OCI-M2 (cell line): ENCODE data around the gene PSMA7.

Experiments used
- DNase-seq: peaks from one replicate; lab custom pipeline; 2025; ENCODE audit not compliant: unreplicated experiment; lab: John Stamatoyannopoulos, UW

PSMA7 gene

DNA sequence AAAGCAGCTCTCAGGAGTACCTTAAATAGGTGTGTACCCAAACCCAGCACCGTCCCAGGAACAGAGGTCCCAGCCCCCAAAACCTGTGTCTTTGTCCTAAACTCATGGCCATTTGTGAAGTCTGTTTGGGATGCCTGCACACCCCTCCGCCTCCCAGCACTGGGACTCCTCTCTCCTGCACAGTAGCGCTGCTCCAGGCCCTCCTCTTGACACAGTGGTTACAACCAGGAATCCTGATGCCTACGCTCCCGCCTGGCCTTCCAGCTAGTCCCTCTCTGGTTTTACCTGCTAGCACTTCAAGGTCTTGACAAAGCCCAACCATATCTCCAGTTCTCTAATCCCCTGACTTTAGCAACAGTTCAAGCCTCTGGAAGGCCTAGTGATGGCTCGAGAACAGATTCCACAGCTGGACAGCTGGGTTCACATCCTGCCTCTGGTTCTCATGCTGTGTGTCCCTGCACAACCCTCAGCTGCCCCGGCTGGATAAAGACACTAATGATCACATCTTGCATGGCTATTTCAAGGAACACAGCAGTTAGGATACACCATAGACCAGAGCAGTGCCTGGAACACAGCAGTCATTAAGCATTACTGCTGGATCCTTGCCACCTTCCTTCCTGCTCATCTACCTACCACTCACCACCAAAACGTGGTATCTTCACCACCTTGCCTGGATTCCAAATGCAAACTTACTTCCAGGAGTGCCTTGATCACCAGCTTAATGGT is 5.6 kb downstream of the PSMA7 start:
- DNase-seq, result no peak

DNA sequence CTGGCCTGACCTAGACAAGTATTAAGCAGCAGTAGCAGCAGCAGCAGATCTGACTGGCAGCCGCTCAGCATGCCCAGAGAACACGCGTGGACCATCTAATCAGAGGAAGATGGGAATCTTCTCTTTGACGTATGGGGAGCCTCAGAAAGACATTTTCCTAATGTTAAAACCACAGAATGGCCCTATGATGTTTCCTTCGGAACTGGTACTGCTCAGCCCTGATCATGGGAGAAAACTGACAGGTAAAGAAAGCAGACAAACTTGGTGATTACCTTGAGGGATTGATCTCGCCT is 6.2 kb downstream of the PSMA7 start:
- DNase-seq, result no peak

DNA sequence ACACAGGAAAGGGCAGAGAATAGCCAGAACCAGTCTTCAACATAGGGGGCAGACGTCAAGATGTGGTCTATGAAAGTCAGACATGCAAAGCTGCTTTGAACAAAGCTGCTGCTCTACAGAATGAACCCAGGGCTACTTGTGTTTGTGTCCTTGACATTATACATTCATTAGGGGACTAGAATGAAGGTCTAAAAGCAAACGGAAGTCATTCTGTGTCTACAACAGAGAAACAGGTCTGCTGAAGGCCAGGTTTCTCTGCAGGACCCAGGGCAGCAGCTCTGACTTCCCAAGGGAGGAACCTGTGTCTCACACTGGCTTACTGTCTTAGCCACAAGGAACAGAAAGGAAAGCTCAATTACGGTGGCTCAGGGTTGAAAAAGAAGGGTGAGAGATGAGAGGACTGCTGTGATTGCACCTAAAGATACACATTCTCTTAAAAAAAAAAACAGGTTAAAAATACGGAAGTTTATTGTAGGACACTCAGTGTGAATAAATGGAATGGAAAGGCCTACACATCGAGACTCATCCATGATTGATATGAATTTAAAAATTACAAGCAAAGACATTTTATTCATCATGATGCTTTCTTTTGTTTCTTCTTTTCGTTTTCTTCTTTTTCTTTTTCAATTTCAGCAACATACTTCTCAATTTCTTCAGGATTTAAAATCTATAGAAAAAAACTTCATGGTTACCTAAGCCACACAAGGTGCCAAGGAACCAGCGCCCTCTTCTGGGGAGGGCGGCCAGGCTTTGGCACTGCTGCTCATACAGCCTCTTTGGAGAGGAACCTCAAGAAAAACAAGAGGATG is 6.7 kb downstream of the PSMA7 start:
- DNase-seq, result no peak

DNA sequence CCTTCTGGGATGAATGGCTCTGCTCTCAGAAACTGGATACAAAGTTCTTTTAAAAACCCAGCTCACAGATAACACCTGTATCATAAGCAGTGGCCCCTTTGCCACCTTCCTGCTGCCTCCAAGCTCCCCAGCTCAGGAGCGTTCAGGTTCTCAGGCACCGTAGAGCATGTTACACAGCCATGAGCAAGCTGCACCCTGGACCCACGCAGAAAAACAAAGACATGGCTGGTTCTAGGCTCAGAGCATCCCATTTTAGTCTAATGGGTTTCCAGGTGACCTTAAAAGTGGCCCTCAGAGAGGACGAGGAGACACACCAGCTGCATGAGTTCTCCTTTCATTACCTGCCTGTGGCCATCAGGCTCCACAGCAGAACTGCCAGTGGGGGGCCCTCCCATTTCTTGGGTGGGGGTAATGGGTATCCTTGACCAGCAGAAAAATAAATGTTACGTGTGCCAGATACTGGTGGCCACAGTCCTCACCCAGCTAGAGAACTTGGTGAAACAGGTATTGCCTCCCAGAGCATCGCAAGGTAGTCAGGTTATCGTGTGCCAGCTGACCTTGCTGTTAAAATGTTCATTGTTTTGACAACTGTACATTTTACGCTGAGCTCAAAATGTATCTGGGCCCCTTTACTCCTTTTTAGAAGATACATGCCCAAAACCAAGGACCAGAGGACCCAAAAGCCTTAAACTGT is 7.5 kb downstream of the PSMA7 start:
- no peak for DNase-seq

DNA sequence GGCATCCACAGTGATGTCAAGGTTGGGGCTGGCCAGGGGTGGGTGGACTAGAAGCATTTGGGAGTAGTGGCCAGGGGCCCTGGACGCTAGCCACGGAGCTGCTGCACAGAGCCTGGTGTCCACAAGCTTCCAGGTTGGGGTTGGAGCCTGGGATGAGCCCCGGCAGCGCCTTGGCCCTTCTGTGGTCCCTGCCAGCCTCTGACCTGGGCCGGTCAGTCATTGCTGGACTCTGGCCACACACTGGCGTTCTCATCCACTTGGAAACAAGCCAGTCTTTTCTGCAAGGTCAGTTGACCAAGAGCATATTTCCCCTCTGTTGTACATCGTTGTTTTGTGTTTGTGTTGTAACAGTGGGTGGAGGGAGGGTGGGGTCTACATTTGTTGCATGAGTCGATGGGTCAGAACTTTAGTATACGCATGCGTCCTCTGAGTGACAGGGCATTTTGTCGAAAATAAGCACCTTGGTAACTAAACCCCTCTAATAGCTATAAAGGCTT is 8.4 kb downstream of the PSMA7 start:
- no peak for DNase-seq

DNA sequence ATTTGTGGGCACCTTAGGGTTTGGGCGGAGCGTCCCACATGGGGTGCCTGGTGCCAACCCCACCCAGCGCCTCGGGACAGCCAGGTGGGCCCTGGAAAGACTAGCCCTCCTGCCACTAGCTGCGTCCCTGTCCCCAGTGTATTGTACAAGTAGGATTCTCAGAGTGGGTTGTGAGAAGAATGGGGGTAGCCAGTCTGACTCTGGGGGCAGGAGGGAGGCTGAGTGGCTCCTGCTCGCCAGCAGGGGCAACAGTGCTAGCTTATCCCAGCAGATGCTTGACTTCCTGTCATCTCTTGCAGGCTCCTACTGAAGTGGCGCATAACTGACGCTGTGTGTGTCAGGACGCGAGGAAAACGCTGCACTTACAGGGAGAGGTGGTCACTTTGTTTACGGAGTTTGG is 9.3 kb downstream of the PSMA7 start:
- no peak for DNase-seq

DNA sequence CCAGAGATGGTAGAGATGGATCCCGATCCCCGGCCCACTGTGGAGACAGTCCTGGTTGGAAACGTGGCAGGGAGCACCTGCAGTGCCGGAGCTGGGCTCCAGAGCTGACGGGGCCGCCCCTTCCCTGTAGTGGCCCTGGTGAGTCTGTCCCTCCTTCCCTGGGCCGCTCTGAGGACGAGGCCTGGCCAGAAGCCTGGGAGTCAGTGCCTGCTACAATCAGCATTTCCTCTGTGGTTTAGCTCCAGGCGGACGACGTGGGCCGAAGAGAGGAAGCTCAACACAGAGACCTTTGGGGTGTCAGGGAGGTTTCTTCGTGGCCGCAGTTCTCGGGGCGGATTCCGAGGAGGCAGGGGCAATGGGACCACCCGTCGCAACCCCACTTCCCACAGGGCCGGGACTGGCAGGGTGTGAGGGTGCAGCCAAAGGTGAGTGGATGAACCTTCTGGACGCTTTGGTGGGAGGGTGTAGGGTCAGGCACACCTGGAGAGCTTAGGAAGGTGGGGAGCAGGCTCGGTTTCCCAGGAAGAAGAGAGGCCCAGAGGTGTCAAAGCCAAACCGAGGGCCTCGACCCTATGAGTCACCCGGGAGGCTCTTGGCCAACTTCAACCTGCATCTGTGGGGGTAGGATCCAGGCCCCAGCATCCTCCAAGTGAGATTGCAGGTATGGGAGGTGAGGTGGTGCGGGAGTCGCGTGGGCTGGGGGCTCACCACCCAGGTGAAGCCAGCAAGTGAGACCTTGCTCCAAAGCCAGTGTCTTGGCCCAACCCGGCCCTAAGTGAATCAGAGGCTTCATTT is 9.9 kb downstream of the PSMA7 start:
- no peak for DNase-seq

GRCh38 chr20:62132421-62132820 is 10.8 kb downstream of the PSMA7 start:
- DNase-seq, result no peak

DNA sequence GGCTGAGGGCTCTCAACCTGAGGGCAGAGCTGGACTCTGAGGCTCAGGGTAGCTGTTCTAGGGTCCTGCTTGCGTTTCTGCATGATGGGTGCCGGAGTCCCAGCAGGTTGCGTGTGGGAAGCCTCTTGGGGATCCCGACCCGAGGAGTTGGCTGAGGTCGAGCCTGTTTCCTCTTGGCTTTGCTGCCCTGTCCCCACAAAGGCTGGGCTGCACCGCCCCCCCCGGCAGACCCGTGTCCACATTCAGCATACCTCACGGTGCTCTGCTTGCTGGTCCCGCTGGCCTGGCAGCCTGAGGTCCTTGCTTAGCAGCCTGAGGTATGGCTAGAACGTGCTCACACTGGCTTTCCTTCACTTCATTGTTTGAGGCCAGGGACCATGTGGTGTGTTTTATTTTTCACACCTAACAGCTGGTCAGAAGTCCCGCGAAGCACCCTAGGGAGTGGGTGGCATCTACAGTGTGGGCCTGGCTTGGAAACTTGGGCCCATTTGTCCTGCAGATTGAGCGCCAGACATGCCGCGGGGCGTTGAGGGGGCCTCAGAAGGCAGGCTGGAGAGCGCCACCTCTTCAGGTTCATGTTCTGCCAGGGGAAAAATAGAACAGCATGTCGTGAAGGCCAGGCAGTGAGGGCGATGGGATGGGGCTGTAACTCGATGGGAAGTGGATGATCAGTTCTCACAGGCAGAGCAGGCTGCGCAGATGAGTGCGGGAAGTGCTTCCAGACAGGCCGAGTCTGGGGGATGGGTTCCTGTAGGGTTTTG is 11.5 kb downstream of the PSMA7 start:
- no peak for DNase-seq

GRCh38 chr20:62129731-62130531 is 13.3 kb downstream of the PSMA7 start:
- no peak for DNase-seq

DNA sequence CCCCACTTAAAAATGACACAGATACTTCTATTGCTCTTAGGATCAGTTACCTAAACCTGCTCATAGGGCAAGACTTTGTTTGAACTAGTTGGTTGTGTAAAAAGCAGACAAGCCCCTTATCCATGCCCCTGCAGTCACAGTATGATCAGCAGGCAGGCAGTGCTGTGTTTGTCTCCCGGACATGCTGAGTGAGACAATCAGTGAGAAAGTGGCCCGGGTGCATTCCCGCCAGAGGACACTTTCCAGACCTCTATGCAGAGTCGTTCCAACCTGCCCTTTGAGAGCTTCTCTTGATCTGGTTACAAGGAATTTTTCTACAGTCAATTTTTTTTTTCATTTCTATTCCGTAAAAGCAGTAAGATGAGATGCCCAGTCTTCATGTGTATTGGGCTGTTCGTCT is 14.7 kb downstream of the PSMA7 start:
- DNase-seq, result no peak

DNA sequence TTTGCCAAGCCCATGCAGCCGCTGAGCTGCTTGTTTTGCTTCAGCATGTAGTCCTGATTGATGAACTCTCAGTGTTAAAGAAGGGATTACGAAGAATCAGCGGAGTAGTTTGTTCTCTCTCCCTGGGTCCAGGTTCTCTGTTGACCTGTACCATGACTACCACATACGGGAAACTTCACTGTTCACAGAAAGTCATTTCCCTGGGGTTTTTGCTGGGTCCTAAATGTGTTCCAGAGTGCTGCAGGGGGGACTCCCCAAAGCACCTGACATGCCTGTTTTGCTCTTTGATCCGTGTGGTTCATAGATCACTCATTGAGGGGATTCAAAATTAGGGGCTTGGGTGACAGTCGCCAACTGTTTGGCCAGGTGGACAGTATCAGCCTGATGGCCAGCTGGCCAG is 15.4 kb downstream of the PSMA7 start:
- DNase-seq, result no peak

GRCh38 chr20:62126141-62126540 is 17.1 kb downstream of the PSMA7 start:
- DNase-seq, result no peak

DNA sequence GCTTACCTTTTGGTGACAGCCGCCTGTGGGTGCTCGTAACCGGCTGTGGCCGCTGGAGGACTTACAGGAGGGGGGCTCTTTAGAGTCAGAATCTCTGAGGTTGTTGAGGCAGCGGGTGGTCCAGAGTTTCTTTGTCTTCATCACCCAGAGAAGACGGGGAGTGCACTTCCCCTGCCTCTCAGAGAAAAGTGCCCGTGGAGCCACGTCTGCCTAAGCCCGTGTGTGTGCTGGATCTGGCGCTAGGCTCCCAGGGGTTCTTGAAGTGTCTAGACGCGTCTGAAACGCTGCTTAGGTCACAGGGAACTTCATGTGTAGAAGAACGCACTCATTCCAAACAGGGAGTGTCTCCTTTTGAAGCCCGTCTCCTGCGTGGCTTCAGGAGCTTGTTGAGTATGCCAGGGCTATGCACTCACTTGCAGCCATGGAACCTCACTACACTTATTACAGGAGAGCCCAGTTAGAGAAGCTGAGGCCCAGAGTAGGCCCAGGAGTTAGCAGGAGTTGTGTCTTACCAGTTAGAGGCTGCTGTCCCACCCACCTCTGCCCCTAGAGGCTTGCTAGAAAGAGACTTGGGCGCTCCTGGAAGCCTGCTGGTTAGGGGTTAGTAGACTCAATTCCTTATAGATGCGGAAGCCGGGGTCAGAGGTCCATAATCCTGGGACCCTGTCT is 19.6 kb downstream of the PSMA7 start:
- no peak for DNase-seq

GRCh38 chr20:62122654-62123449 is 20.3 kb downstream of the PSMA7 start:
- no peak for DNase-seq

DNA sequence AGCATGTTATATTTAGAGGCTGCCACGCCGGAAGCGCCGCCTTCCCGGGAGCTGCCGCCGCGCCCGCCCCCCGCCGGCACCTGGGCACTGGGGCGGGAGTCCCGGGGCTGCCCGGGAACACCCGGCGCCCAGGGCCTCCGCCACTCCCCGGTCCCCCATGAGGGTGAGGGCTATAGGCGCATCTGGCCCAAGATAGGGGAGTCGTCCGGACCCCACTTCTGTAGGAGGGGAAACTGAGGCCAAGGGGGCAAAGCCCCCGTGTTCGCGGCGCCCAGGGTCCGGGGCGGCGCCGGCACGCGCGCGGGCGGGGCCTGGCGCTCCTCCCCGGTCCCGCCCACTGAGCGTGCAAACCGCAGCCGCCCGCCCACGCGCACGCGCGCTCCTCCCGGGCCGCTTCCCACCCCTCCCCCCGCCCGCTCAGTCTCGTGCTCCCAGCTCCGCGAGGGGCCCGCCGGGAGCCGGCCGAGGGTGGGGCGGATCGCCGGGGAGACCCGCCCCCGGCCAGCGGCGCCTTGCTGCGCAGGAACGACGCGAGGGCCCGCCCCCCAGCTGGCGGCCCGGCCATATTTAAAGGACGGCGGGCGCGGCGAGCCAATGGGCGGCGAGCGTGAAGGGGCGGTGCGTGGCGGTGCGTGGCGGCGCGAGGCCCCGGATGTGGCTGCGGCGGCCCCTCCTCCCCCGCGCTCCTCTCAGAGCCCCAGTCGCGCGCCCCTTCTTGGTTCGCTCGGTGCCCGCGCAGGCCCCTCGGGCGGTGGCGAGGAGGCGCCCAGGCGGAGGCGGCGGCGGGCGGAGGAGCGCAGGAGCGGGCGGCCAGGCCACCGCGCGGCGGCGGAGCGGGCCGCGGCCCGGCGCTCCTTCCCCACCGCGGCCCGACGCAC is 21.2 kb downstream of the PSMA7 start, which contains the start of gene LSM14B:
Gene LSM14B (plus strand): TSS at position 700 of the 878 bp plus-strand sequence. CDS start 192 bp downstream, outside the sequence.
- peak; percentile 53 for DNase-seq
